ENCODE measurements around the gene PTPA. TPM values are rescaled to one million over a fixed set of nuclear protein-coding genes. Genes with fewer than 3 reads are reported as not detected.

The PTPA gene
- total and polyA plus RNA-seq, 2 donors (not counting 1 experiment from before 2014, with no cell fraction given), result 190 to 203 TPM

GRCh38 chr9:129079829-129080228, 31.4 kb upstream of the PTPA start:
- H3K4me3 ChIP-seq (replicated peaks in 1 of 4; ENCODE audit: control extremely low read depth in 1 of 4, insufficient read depth in 1 of 4, low read depth in 3 of 4, low read length in 4 of 4), result peak overlapping the region in 1 of 4 experiments; percentile 69
- TF ChIP-seq EZH2 (IDR thresholded peaks at IDR 0.05; ENCODE audit: low read length, missing control alignments) (no peak), CTCF (conservative IDR thresholded peaks at IDR 0.05 in 1 of 2, IDR thresholded peaks at IDR 0.05 in 1 of 2; ENCODE audit: low read depth in 1 of 2, low read length in 2 of 2) (no peak)
- H2AFZ ChIP-seq (ENCODE audit: low read length), result no peak overlapping the region

GRCh38 chr9:129080298-129080600, 31.0 kb upstream of the PTPA start:
- TF ChIP-seq CTCF (conservative IDR thresholded peaks at IDR 0.05 in 1 of 2, IDR thresholded peaks at IDR 0.05 in 1 of 2; ENCODE audit: low read depth in 1 of 2, low read length in 2 of 2) (no peak), EZH2 (IDR thresholded peaks at IDR 0.05; ENCODE audit: low read length, missing control alignments) (no peak)
- DNase-seq (ENCODE audit: low read depth in 2 of 2), result no peak
- H3K27me3 ChIP-seq (ENCODE audit: control insufficient read depth, insufficient read depth, low read length), result no peaks in the 10 kb centered on the region
- H2AFZ ChIP-seq (ENCODE audit: low read length), result peak overlapping the region; percentile 93
- peaks cover 6% of the 10 kb centered on the region for H3K4me1 ChIP-seq (ENCODE audit: control insufficient read depth, extremely low read depth, insufficient read depth, low read length)
- no peak overlapping the region for H3K9ac ChIP-seq (ENCODE audit: insufficient read depth, low read length)
- H3K27ac ChIP-seq (ENCODE audit: insufficient read depth, low read length), result no peak overlapping the region
- no peaks in the 10 kb centered on the region for H4K20me1 ChIP-seq (ENCODE audit: control insufficient read depth, extremely low read depth, insufficient read depth, low read length)
- H3K79me2 ChIP-seq (ENCODE audit: control insufficient read depth, insufficient read depth, low read length), result peaks cover 18% of the 10 kb centered on the region
- H3K36me3 ChIP-seq (ENCODE audit: control insufficient read depth, insufficient read depth, low read length), result no peaks in the 10 kb centered on the region
- peak overlapping the region; percentile 88 for H3K4me2 ChIP-seq (ENCODE audit: extremely low read depth, insufficient read depth, low read length)
- H3K9me3 ChIP-seq (ENCODE audit: control insufficient read depth, insufficient read depth, low read depth, low read length), result no peaks in the 10 kb centered on the region
- H3K4me3 ChIP-seq (replicated peaks in 1 of 4; ENCODE audit: control extremely low read depth in 1 of 4, insufficient read depth in 1 of 4, low read depth in 3 of 4, low read length in 4 of 4), result peak overlapping the region; percentile 66 to 78 (median 68)

More at GRCh38 chr9:129079829-129080228, 31.4 kb upstream of the PTPA start:
- H3K27me3 ChIP-seq (ENCODE audit: control insufficient read depth, insufficient read depth, low read length), result no peaks in the 10 kb centered on the region
- peaks cover 18% of the 10 kb centered on the region for H3K79me2 ChIP-seq (ENCODE audit: control insufficient read depth, insufficient read depth, low read length)
- DNase-seq (ENCODE audit: low read depth in 2 of 2), result no peak
- H3K4me1 ChIP-seq (ENCODE audit: control insufficient read depth, extremely low read depth, insufficient read depth, low read length), result peaks cover 6% of the 10 kb centered on the region
- no peaks in the 10 kb centered on the region for H3K36me3 ChIP-seq (ENCODE audit: control insufficient read depth, insufficient read depth, low read length)
- H3K4me2 ChIP-seq (ENCODE audit: extremely low read depth, insufficient read depth, low read length), result peak overlapping the region; percentile 88
- H4K20me1 ChIP-seq (ENCODE audit: control insufficient read depth, extremely low read depth, insufficient read depth, low read length), result no peaks in the 10 kb centered on the region
- no peak overlapping the region for H3K27ac ChIP-seq (ENCODE audit: insufficient read depth, low read length)
- H3K9me3 ChIP-seq (ENCODE audit: control insufficient read depth, insufficient read depth, low read depth, low read length), result no peaks in the 10 kb centered on the region
- no peak overlapping the region for H3K9ac ChIP-seq (ENCODE audit: insufficient read depth, low read length)

- H4K20me1 ChIP-seq (ENCODE audit: control insufficient read depth, extremely low read depth, insufficient read depth, low read length), result no peaks in the 10 kb centered on the region
- H3K27ac ChIP-seq (ENCODE audit: insufficient read depth, low read length), result peak within 1 kb of the TSS; percentile 65
- H3K4me1 ChIP-seq (ENCODE audit: control insufficient read depth, extremely low read depth, insufficient read depth, low read length), result peaks cover 6% of the 10 kb centered on the region
- no peaks in the 10 kb centered on the region for H3K36me3 ChIP-seq (ENCODE audit: control insufficient read depth, insufficient read depth, low read length)
- no peaks in the 10 kb centered on the region for H3K9me3 ChIP-seq (ENCODE audit: control insufficient read depth, insufficient read depth, low read depth, low read length)
- H3K4me2 ChIP-seq (ENCODE audit: extremely low read depth, insufficient read depth, low read length), result peak within 1 kb of the TSS; percentile 97
- H3K4me3 ChIP-seq (replicated peaks in 1 of 4; ENCODE audit: control extremely low read depth in 1 of 4, insufficient read depth in 1 of 4, low read depth in 3 of 4, low read length in 4 of 4), result peak within 1 kb of the TSS; percentile 84 to 92 (median 84)
- H3K27me3 ChIP-seq (ENCODE audit: control insufficient read depth, insufficient read depth, low read length), result no peaks in the 10 kb centered on the region
- H3K79me2 ChIP-seq (ENCODE audit: control insufficient read depth, insufficient read depth, low read length), result peaks cover 18% of the 10 kb centered on the region
- peak within 1 kb of the TSS; percentile 93 for H2AFZ ChIP-seq (ENCODE audit: low read length)
- peak within 1 kb of the TSS; percentile 64 for H3K9ac ChIP-seq (ENCODE audit: insufficient read depth, low read length)
- peak; percentile 99 to 100 for DNase-seq (ENCODE audit: low read depth in 2 of 2)
- TF ChIP-seq CTCF (conservative IDR thresholded peaks at IDR 0.05 in 1 of 2, IDR thresholded peaks at IDR 0.05 in 1 of 2; ENCODE audit: low read depth in 1 of 2, low read length in 2 of 2) (no peak), EZH2 (IDR thresholded peaks at IDR 0.05; ENCODE audit: low read length, missing control alignments) (peak; percentile 69)
These were observed 30.4 kb upstream of the PTPA start, which contains the start of gene DOLPP1 for GRCh38 chr9:129080601-129081387. TSS of gene DOLPP1 (plus strand) at chr9:129081111. CDS start at chr9:129081132, 21 bp downstream.
